GM12891 (cell line): ENCODE data around the gene BRAP.
A peak's percentile ranks its signal among the peaks of the same experiment; 100 is the strongest.
"Not testable (repeated sequence)": the region's sequence is repeated elsewhere in the genome, so short reads cannot be mapped to it uniquely, and the experiment has no call there.

Experiments used
- DNase-seq: peaks from one replicate; pipeline ENCODE4 v3.0.0; 2011; ENCODE audit warnings: low spot score; ENCODE audit not compliant: insufficient read length
- FAIRE-seq: peaks from 2 replicates; lab custom pipeline; 2011; peaks lifted over from hg19 to GRCh38; lab: Jason Lieb, UNC
- PAX5 ChIP-seq: IDR thresholded peaks from 2 replicates; pipeline ENCODE4 v1.6.1; 2011; ENCODE audit warnings: low read length, moderate library complexity, mild to moderate bottlenecking; ENCODE audit not compliant: insufficient read depth, severe bottlenecking
- POLR2A ChIP-seq: IDR thresholded peaks from 2 replicates; pipeline ENCODE4 v1.6.1; 2011; ENCODE audit warnings: low read depth, low read length, control low read depth
- POLR2AphosphoS5 ChIP-seq: IDR thresholded peaks from 2 replicates; pipeline ENCODE4 v1.6.1; 2011; ENCODE audit warnings: low read depth, low read length, control low read depth
- POU2F2 ChIP-seq: IDR thresholded peaks from 2 replicates; pipeline ENCODE4 v1.6.1; 2011; ENCODE audit warnings: low read depth, mild to moderate bottlenecking, control low read depth, low read length, moderate library complexity
- SPI1 ChIP-seq: IDR thresholded peaks from 2 replicates; pipeline ENCODE4 v1.6.1; 2011; ENCODE audit warnings: low read depth, low read length, control low read depth
- TAF1 ChIP-seq: IDR thresholded peaks from 2 replicates; pipeline ENCODE4 v1.6.1; 2011; ENCODE audit warnings: low read depth, low read length, control low read depth

Gene BRAP

DNA sequence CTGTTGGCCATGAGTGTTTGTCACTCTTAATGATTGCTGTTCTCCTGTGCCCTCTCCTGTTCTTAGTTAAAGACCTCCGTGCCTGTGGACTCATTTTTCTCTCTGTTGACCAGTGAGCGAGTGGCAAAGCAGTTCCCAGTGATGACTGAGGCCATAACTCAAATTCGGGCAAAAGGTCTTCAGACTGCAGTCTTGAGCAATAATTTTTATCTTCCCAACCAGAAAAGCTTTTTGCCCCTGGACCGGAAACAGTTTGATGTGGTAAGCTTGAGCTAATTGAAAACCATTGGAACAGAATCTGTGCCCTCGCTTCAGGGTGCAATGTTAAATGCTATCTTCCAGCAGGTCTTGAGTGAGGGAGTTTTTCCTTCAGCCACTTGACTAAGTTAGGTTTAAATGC is 19.9 kb upstream of the BRAP start:
- no peak for TF ChIP-seq SPI1
- no peak for TF ChIP-seq POLR2A
- TF ChIP-seq TAF1 = no peak
- no peak for TF ChIP-seq POU2F2
- TF ChIP-seq POLR2AphosphoS5 = no peak
- no peak for TF ChIP-seq PAX5
- DNase-seq = no peak
- no peak for FAIRE-seq

DNA sequence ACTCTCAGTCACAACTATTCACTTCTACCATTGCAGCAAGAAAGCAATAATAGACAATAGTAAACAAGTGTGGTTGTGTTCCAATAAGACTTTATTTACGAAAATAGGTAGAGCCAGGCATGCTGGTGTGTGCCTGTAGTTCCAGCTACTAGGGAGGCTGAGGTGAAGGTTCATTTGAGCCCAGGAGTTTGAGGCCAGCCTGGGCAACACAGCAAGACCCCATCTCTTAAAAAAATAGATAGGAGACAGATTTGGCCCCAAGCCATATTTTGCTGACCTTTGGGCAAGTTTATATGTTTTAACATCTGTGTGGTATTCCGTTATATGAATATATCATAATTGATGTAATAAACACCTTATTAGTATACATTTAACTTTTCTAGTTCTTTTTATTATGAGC is 14.2 kb upstream of the BRAP start:
- TF ChIP-seq POLR2AphosphoS5 (no peak), POU2F2 (no peak), SPI1 (no peak), POLR2A (no peak), TAF1 (no peak), PAX5 (no peak)
- no peak for FAIRE-seq
- no peak for DNase-seq

DNA sequence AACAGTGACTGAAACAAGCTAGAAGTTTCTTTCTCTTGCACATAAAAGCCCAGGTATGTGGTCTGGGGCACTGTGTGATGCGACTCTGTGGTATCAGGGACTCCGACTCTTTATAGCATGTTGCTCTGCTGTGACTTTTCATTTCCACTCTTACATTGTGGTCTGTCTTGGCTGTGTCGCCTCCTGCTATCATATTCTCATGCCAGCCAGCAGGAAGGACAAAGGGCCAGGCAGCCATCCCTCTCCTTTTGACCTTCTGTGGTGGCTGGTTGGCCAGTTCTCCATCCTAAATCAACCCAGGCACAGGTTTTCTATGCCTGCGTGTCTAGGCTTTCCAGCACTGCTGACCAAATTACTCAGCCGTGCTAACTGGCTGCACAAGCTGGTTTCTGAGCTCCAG is 8.1 kb upstream of the BRAP start:
- DNase-seq (no peak), FAIRE-seq (peak; percentile 35)
- no peak for TF ChIP-seq POLR2A
- no peak for TF ChIP-seq SPI1
- no peak for TF ChIP-seq PAX5
- no peak for TF ChIP-seq POLR2AphosphoS5
- no peak for TF ChIP-seq POU2F2
- TF ChIP-seq TAF1 = no peak

DNA sequence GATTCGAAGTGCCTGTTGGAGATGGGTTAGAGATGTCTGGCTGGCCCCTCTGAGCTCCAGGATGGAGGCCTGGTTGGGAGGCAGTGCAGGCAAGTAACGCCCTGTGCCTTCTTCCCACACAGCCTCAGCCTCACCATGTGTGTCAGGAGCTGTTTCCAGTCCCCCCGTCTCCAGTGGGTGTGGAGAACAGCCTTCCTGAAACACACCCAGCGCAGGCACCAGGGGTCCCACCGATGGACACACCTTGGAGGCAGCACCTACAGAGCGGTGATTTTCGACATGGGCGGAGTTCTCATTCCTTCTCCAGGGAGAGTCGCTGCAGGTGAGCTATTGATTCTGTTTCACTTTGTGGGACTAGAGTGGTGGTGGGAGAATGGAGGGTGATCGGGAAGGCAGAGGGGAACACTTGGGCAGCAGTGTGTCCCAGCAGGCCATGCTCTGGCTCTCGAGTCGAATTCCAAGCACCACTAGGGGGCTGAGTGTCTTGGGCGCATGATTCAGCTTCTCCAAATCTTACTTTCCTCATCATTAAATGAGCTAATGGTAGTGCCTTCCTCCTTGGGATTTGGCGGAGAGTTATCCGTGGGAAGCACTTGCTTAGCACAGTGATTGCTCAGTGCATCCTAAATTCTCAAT is 6.9 kb upstream of the BRAP start:
- no peak for TF ChIP-seq SPI1
- TF ChIP-seq TAF1 = no peak
- TF ChIP-seq POU2F2 = no peak
- no peak for TF ChIP-seq PAX5
- TF ChIP-seq POLR2AphosphoS5 = no peak
- TF ChIP-seq POLR2A = no peak
- FAIRE-seq = no peak

DNA sequence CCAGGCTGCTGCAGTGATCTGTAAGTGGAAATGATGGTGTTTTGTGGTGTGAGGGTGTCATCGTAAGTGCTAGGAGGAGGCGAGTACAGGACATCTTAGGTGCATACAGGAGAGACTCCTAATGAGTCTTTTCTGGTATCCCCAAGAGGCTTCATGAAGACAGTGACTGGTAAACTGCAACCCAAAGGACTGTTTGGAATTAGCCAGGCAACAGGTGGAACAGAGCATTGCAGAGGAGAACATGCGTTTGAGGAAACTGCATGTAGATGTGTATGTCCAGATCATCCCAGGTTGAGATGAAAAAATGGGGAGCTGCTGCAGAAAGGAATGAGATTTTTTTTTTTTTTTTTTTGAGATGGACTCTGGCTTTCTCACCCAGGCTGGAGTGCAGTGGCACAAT is 5.5 kb upstream of the BRAP start:
- no peak for DNase-seq
- no peak for TF ChIP-seq POU2F2
- no peak for TF ChIP-seq SPI1
- TF ChIP-seq POLR2AphosphoS5 = no peak
- TF ChIP-seq PAX5 = no peak
- no peak for TF ChIP-seq TAF1
- no peak for TF ChIP-seq POLR2A
- no peak for FAIRE-seq

More for the DNA sequence above, 6.9 kb upstream of the BRAP start:
- no peak for DNase-seq

DNA sequence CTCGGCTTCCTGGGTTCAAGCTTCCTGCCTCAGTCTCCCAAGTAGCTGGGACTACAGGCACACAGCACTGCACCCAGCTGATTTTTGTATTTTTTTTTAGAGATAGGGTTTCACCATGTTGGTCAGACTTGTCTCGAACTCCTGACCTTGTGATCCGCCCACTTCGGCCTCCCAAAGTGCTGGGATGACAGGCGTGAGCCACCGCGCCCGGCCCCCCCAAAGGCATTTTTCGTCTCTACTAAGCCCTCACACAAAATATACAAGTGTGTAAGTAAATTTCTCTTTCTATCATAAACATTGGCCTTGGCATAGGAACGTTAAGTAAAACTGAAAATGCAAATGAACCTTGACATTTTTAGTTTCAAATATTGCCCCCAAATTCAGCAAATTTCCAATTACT is 2.2 kb upstream of the BRAP start:
- no peak for FAIRE-seq
- no peak for TF ChIP-seq PAX5
- TF ChIP-seq POLR2AphosphoS5 = no peak
- TF ChIP-seq POLR2A = no peak
- no peak for TF ChIP-seq POU2F2
- TF ChIP-seq TAF1 = no peak
- no peak for TF ChIP-seq SPI1

DNA sequence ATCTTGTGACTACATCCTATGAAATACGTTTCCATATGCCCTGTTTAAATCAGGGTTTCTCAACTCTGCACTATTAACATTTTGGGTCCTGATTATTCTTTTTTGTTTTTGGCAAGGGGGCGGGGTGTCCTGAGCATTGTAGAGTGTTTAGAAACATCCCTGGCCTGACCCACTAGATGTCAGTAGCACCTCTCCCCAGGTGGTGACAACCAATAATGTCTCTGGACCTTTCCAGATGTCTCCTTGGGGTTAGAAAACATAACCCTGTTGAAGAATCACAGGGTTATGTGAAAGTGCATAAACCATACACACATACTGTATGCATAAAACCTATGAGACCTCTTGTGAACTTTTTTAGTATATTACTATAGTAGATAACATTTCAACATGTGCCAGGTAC is 1.5 kb upstream of the BRAP start:
- peak; percentile 60 for FAIRE-seq
- peak; percentile 37 for DNase-seq
- TF ChIP-seq SPI1 (no peak), PAX5 (no peak)

More for the DNA sequence above, 2.2 kb upstream of the BRAP start:
- no peak for DNase-seq

DNA sequence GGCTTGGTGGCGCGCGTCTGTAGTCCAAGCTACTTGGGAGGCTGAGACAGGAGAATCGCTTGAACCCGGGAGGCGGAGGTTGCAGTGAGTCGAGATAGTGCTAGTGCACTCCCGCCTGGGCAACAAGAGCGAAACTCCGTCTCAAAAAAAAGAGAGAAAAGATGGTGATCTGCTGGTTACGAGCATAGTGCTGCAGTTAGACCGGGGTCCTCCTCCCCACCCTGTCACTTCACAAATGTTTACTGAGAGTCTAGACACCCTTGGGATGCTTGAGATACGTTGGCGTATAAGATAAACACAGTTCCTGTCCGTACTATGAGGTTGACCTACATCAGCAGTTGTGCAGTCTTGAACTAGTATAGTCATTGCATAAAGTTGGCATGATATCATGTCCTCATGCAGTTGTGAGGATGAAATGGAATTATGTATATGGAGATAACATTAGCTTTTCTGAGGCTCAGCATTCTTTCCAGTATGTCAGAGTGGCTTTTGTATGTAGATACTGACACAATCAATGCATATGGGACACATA is 884 bp upstream of the BRAP start:
- DNase-seq (no peak), FAIRE-seq (no peak)
- TF ChIP-seq POU2F2 = no peak
- no peak for TF ChIP-seq PAX5
- TF ChIP-seq TAF1 = no peak
- TF ChIP-seq POLR2A = no peak
- no peak for TF ChIP-seq SPI1
- no peak for TF ChIP-seq POLR2AphosphoS5

DNA sequence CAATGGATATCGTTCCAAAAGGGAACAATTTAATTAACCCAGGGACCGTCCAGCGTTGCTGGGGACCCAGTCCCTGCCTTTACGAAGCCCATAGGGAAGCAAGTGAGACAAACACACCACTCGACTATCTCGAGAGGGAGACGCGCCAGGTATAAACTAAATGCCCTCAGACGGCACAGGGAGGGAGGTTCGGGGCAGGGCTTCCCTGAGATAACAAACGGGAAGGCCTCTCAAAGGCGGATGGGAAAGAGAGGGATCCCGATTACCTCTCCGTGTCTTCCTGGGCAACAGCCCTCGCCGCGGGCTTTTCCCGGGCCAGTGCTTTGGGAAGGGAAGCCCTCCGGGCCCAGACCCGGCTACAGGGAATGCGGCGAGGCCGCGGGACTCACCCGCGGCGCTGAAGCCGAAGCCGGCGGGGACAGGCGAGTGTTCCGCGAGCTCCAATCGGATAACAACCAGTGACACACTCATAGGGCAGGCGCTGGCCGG is 390 bp downstream of the BRAP start:
- DNase-seq (no peak), FAIRE-seq (peak; percentile 20)
- no peak for TF ChIP-seq SPI1
- no peak for TF ChIP-seq TAF1
- no peak for TF ChIP-seq POU2F2
- TF ChIP-seq POLR2A = no peak
- TF ChIP-seq PAX5 = no peak
- no peak for TF ChIP-seq POLR2AphosphoS5

DNA sequence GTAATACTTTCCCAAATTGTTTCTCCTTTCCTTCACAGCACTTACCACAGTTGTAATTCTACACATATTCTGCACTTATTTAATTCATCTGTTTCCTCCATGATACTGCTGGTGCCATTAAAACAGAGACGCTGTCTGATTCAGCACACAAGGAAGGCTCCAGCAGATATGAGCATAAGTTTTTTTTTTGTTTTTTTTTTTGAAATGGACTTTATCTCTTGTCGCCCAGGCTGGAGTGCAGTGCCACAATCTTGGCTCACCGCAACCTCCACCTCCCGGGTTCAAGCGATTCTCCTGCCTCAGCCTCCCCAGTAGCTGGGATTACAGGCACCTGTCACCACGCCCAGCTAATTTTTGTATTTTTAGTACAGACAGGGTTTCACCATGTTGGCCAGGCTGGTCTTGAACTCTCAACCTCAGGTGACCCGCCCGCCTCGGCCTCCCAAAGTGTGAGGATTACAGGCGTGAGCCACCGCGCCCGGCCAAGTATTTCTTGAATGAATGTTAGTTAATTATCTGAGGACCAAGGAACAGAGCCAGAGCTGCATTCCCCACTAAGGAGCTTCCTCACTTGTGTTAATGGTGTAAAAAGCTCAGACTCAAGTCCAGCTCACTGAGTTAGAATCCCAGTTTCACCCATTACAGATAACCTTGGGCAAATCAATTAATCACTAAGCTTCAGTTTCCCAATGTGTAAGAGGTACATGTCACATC is 1.1 kb downstream of the BRAP start:
- FAIRE-seq = not testable (repeated sequence)

More for the DNA sequence above, 1.1 kb downstream of the BRAP start:
- not testable (repeated sequence) for DNase-seq
